ENCODE data around the gene STARD10. TPM values are rescaled to one million over a fixed set of nuclear protein-coding genes. Genes with fewer than 3 reads are reported as not detected.

STARD10 gene
- total RNA-seq, 1 donor from 2014 or later: 114 TPM

DNA sequence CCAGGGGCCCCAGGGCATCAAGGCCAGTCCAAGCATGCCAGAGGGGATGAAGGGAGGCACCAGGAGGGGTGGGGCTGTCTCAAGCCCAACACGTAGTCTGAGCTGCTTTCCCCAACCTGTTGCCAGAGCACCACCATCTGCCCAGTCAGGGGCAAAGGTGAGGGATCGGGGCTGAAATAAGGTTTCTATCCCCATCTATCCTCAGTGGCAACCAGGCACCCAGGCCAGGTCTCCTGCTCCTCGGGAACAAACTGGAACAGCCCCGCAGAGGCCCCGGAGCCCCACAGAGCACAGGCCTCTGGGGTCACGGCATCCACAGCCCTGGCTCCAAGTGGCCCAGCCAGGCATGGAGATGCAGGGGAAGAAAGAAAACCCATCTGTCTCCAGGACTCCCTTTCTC lies 19.3 kb downstream of the STARD10 start:
- intact Hi-C loops (cut with DNase I): no loop called here
- DNase-seq (ENCODE audit: missing footprints) (no peak), ATAC-seq (no peak)

DNA sequence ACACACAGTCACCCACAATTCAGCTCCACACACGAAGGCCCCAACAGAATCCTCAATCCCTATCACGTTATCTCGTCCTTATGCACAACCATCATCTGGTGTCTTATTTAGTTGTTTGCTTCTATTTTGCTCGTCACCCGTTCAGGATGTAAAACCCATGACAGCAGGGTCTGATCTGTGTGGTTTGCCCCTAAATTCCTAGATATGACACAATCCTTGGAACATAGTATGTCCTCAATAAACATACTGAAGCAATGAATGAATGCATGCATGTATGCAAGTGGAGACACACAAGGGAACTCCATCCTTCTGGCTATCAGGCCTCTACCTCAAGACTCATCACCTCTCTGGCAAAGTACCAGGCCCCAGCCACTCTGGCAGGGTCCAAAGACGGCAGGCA lies 20.2 kb downstream of the STARD10 start:
- intact Hi-C loops (cut with DNase I): no loop called here
- ATAC-seq (no peak), DNase-seq (ENCODE audit: missing footprints) (no peak)

DNA sequence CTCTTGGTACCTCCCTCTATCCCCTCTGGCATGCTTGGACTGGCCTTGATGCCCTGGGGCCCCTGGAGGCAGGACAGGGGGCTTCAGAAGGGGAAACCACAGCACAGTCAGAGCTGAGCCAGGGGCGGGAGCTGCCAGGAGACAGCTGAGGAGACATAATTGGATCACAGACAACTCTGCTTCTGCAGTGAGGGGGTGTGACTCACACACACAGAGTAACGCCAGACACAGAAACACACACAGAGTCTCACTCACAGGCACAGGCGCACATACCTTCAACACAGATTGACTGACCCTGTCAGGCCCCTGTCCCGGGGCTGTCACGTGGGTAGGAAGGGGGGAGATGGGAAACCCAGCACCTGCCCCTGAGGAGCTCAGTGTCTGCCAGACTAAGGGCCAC lies 20.6 kb downstream of the STARD10 start:
- DNase-seq (ENCODE audit: missing footprints) (no peak), ATAC-seq (peak; percentile 78)
- intact Hi-C loops (cut with DNase I): no loop called here

DNA sequence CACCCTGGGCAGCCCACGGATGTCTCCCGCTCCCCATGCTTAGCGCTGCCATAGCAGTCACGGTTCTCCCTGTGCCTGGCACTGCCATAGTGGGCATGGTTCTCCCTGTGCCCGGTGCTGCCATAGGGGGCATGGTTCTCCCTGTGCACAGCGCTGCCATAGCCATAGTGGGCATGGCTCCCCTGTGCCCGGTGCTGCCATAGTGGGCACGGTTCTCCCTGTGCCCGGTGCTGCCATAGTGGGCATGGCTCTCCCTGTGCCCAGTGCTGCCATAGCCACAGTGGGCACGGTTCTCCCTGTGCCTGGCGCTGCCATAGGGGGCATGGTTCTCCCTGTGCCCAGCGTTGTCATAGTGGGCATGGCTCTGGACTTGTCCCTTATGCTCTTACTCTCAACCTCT lies 21.8 kb downstream of the STARD10 start:
- DNase-seq (ENCODE audit: missing footprints): no peak
- no peak for ATAC-seq
- intact Hi-C loops (cut with DNase I): no loop called here

DNA sequence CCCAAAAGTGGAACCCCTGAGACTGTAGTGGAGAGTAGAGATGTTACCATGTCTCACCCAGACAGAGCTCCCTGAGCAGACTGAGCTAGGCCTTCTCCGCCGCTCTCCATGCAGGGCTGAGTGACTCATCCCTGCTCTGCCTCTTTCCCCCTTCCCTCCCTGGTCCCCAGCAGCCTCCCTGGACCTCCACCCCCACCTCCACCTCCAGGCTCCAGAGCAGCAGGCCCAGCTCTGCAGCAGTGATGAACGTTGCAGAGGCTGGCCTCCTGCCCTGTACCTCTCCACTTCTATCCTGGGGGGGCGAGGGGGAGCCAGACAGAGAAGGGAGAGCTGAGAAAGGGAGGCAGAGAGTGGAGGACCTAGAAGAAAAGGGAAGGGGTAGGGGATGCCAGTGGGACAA lies 22.3 kb downstream of the STARD10 start:
- ATAC-seq (no peak), DNase-seq (ENCODE audit: missing footprints) (peak; percentile 32)
- intact Hi-C loops (cut with DNase I): no loop called here

DNA sequence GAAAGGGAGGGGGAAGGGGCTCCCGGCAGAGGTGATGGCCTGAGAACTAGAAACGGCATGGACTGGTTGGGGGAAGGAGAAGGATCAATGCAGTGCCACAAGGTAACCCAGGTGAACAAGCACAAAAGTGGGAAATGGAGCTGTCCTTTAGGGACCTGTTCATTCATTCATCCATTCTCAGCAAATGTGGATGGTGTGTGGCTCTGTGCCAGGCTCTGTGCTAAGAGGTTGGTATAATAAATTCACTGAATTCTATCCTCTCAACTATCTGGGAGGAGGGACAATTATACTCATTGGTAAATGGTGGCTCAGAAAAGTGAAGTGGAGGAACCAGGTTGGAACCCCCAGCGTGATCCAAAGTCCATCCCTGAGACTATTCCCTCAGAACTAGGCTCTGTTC lies 23.0 kb downstream of the STARD10 start:
- ATAC-seq (no peak), DNase-seq (ENCODE audit: missing footprints) (peak; percentile 4)
- intact Hi-C loops (cut with DNase I): no loop called here

DNA sequence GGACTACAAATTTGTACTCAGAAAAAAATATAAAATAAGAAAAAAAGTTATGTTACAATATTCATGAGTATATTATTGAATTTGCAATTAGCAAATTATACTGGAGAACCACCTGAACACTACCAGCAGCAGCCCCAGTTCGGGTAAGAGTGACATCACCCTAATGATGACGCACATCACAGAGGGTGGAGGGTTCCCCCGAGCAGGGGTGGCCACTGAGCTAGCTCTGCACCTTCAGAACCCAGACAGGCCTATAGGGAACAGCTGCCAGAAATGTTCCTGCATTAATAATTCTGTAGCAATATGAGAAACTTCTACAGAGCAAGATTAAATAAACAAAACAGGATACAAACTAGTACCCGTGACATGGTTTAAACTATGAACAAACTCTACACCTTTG lies 24.2 kb downstream of the STARD10 start:
- ATAC-seq: no peak
- DNase-seq (ENCODE audit: missing footprints): no peak
- intact Hi-C loops (cut with DNase I): no loop called here

DNA sequence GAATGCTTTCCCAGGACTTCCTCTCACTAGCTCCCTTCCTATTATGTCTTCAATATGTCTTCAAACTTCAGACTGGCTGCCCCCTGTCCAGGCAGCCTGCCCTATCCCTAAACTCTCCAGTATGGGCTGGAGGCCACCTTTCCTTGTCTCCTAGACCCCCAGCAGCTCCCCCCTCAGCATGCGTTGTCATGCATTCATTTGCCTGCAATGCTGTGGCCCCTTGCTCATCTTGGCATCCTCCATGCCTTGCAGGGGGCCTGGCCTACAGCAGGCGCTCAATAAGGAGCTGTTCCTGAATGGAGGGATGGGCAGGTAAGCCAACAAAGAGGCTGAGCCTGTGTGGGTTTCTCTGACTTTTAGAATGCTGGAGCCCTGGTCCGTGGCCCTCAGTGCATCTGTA lies 25.3 kb downstream of the STARD10 start:
- DNase-seq (ENCODE audit: missing footprints) (peak; percentile 9), ATAC-seq (no peak)
- intact Hi-C loops (cut with DNase I): no loop called here

DNA sequence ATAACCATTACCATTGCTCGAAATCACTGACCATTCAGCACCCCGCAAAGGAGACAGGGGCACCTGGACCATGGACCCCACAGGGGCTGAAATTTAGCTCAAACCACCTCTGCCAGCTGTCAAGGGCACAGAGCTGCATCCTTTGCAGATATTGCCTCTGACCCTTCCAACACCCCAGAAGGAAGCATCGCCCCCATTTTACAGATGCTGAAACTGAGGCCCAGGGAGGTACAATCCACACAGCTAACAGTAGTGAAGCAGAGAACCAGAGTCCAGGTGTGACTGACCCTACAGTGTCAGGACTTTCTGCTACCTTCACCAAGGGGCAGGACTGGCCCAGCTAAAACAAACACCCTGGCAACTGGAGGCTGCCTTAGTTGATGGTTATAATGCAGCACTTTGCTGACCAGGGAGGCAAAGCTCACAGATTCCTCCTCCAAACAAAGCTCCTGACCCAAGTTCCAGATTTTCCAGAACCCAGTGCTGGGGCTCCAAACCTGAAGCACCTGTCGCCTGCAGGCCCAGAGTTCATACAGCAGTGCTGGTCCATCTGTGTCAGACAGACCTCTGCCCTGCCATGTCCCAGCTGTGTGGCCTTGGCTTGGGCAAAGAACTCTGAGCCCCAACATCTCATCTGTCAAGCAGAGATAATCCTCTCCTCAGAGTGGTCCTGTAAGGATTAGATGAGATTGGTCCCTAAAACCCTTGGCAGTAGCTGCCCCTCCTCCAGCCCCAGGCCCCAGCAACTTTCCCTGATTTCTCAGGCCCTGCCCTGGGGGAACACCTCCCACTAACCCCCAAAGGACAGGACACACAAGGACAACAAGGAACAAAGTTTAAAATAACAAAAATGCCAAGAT lies 26.4 kb downstream of the STARD10 start:
- peak; percentile 11 for DNase-seq (ENCODE audit: missing footprints)
- no peak for ATAC-seq
- intact Hi-C loops (cut with DNase I): no loop called here

DNA sequence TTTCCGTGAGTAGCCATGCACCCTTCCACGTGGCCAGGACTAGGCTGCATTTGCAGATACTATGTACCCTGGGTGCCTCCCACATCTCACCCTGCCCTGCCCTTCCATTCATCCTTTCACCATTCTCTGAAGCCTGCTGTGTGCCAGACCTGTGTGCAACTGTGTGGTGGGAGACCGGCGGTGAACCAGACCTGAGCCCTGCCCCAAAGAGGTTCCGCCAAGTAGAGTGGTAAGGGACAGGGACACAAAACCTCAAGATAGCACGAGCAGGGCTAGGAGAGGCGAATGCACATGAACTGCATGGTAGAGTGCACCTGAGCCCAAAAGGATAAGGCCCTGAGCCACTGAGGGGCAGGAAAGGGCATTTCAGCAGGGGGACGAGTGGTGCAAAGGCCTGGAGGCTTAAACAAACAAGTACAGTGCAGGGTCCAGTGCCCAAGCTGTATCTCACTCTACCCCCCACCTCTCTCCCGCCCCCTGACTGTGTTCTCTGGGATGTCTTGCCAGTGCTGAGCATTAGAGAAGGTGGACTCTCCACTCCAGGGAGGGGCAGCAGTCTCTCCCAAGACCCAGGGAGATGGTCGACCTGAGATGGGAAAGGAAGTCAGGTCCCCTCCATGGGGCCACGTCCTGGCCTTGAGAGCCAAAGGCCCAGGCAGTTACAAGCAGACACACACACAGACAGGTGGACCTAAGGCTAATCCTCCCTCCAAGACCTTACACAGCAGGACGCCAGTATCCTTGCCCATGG lies 27.5 kb downstream of the STARD10 start:
- peak; percentile 17 for ATAC-seq
- DNase-seq (ENCODE audit: missing footprints): no peak
- intact Hi-C loops (cut with DNase I): no loop called here

DNA sequence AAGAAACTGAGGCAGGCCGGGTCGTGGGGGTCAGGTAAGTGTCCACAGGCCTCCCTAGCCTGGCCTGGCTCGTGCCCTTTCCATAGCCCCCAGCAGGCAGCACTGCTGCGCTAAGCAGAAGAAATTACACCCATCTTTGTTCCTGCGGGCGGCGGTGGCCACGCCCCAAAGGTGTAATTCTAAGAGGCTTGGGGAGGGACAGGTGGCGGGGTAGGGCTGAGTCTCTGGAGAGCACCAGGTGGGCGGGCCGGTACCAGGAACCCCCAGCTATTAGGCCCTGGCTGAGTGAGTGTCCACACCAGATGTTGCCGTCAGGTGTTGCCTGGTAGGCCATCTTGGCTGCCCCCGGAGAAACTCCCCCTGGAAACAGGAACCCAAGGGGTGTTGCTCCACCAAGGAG lies 29.3 kb downstream of the STARD10 start:
- intact Hi-C loops (cut with DNase I): no loop called here
- no peak for ATAC-seq
- no peak for DNase-seq (ENCODE audit: missing footprints)

DNA sequence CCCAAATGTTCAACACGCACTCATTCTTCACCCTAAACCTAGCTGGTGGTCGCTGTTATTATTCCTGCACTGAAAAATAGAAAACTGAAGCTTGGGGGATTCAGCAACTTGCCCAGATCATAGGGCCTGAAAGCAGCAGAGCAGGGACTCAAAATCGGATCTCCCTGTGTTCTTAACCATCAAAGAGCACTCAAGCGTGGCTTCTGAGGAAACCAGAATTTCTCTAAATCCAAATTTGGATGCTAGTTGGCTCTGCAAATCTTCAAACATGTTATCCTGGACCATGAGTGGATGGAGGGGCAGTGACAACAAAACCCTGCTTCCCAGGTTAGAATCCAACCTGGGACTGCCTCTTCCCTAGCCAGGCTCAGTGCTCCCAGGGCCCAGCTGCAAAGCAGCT lies 30.0 kb downstream of the STARD10 start:
- intact Hi-C loops (cut with DNase I): no loop called here
- no peak for DNase-seq (ENCODE audit: missing footprints)
- ATAC-seq: no peak

DNA sequence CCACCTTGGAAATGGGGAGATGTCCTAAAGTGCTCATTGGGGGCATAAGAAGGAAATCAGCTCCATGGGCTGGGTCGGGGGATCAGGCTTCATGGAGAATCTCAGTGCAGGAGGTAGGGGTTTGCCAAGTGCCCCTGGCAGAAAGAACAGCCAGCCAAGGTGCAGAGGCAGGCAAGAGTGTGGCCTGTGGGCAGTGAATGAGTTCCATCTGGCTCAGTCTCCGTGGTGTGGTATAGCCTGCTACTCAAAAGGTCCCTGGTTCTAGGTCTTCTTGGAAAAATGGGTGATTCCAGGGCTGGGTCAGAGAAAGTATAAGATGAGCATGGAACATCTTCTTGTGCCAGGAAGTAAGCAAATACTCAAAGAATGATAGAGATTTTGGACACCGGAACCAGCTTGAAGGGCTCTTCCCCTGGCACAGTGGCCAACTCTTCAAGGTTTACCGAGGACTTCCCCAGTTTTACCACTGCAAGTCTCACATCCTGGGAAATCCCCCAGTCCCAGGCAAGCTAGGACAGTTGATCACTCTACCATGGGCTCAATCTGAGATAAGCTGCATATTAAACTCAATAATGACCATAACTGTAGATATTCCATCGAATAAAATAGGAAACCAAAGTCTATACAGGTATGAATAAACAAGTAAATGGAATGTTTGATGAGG lies 31.1 kb downstream of the STARD10 start:
- DNase-seq (ENCODE audit: missing footprints) (no peak), ATAC-seq (no peak)
- intact Hi-C loops (cut with DNase I): no loop called here

DNA sequence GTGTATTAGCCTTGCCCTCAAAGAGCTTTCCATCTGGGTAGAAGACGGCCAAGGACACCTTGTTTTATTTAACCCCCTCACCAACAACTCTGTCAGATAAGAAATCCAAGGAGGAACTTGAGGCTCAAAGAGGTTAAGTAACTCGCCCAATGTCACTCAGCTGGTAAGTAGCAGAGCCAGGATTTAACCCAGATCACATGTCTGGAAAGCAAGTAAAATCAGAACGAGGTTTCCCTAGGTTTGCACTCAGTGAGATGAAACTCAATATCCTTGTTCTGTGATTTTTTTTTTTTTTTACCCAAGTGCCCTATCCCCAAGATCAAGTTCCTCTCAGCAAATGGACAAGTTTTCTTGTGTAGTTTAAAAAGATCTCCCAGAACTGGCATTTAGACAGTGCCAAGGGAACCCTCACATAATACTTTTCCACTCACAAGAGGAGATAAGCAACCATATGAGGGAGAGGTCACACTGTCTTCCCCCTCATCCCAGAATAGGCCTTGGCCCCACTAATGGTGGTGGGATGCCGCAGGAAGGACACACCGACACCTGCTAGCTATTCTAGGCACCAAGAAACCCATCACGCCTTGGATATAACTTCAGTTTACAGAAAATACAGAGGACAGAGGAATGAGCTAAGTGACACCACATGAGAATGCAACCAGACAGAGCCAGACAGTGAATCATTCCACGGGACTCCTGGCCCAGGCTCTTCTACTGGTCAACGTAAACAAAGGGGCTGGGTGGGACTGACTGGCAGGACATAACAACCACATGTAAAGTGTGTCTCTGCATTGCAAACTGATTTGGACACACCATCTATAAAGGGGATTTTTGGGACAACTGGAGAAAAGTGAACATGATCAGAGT lies 33.1 kb downstream of the STARD10 start:
- ATAC-seq (no peak), DNase-seq (ENCODE audit: missing footprints) (no peak)
- intact Hi-C loops (cut with DNase I): no loop called here

DNA sequence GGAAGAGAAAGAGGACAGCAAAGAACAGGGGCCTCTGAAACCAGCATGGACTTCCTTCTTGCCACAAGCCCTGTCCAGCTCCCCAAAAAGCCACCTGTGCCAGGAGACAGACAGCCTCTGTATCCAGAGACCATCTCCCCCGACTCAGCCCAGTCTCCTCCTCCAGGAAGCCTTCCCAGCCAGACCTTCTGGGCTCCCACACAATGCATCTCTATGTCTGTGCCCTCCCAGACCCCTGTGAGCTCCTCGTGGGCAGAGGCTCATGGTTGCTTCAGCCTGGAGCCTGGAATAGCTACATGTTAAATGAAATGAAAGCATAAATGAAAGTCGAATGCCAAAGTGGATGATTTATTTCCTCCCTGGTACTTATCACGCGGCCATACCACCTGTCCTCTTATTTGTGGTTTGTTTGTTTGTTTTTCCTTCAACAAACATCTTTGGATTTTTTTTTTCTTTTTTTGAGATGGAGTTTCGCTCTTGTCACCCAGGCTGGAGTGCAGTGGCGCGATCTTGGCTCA lies 34.3 kb downstream of the STARD10 start:
- peak; percentile 28 for DNase-seq (ENCODE audit: missing footprints)
- ATAC-seq: no peak
- intact Hi-C loops (cut with DNase I): no loop called here

DNA sequence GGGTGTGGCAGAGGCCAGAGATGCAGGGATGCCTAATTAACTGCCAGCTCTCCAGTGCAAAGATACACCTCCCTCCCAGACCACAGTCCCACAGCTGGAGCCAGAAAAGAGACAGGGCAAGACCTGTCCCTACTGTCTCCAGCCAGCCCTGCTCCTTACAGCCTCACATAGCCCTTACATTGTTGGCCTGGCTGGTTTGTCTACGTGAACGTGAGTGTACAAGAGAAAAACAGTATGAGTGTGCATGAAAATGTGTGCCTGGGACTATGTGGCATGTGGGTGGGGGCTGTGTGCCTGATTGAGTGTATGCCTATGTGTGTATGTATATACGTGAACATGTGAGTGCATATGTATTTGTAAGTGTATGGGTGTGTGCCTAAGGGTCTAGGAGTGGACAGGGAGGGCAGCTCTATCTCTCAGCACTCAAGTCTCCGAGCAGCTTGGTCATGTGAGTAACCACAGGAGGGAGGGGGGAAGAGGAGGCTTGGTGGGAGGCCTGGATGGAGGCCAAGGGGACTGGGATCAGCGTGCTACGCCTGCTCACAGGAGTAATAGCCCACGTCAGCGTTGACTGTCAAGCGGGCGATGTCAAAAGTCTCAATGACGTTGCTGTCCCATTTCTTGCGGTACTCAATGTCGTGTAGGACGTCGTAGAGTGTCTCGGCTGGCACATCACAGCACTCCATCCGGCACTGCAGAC lies 35.0 kb downstream of the STARD10 start:
- ATAC-seq: peak; percentile 35
- intact Hi-C loops (cut with DNase I): no loop called here
- DNase-seq (ENCODE audit: missing footprints): peak; percentile 59

DNA sequence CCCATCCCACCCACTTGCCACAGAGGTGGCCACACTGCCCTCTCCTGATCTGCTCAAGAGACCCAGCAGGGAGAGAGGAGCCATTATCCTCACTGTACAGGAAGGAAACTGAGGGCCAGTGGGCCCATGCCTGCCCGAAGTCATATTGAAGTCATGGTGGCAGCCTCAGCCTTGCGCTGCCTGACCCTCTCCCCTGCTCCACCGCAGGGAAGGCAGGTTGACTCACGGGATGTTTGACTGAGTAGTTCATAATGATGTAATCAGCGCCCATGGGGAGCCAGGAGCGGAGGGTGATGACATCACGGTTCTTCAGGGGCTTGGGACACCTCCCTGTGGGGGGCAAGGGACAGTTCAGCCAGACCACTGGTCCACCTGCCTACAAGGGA lies 35.5 kb downstream of the STARD10 start:
- ATAC-seq: no peak

DNA sequence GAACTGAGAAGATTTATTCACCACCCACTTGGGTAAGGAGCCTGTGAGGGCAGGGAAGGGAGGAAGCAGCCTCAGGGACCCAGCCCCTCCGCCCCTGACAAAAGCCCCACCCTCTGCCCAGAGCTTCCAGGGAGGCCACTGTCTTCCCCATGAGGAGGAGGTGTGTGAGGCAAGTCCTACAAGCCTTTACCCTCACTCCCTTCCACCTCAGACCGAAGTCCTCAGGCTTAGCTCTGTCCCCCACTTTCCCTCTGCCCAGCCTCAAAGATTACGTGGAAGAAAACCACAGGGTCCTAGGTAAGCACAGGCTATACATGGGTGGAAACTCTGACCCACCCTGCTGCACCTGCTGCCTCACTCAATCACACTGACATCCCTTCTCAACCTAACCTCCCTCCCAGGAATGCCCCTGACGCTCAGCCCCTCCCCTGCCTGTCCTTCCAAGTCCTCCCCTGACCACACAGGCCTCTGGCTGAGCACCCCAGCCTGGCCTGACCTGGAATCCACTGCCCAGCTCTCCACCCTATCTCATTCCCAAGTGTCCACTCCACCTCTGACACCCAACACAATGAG lies 38.0 kb downstream of the STARD10 start:
- no peak for DNase-seq (ENCODE audit: missing footprints)
- intact Hi-C loops (cut with DNase I): no loop called here
- no peak for ATAC-seq

More for the DNA sequence above, 35.5 kb downstream of the STARD10 start:
- peak; percentile 62 for DNase-seq (ENCODE audit: missing footprints)
- intact Hi-C loops (cut with DNase I): no loop called here
